Cardiac muscle cell (in vitro differentiated cells and primary cell): ENCODE results near the gene CCDC85A. TPM values are rescaled to one million over a fixed set of nuclear protein-coding genes. Genes with fewer than 3 reads are reported as not detected.

Experiments
- DNase-seq, 2 donors: peaks; one replicate each; pipeline versions ENCODE4 v3.0.0 to v3.0.0-alpha.2; 2010 to 2017; ENCODE audit warnings: low read depth in 1 of 2, low spot score in 1 of 2
- H3K27ac ChIP-seq: fragments of 200-600 bp; sonication (generic); 2 replicates; pipeline ENCODE4 v1.5.1; 2016
- H3K27me3 ChIP-seq: fragments of 200-600 bp; sonication (generic); 2 replicates; pipeline ENCODE4 v1.6.0; 2016; ENCODE audit warnings: control low read depth
- H3K36me3 ChIP-seq: fragments of 200-600 bp; sonication (generic); 2 replicates; pipeline ENCODE4 v1.5.1; 2016; ENCODE audit warnings: control low read depth
- H3K4me1 ChIP-seq: fragments of 200-600 bp; sonication (generic); 2 replicates; pipeline ENCODE4 v1.8.1; 2017; ENCODE audit warnings: low read depth, mild to moderate bottlenecking, mixed run types
- H3K4me3 ChIP-seq: fragments of 200-600 bp; sonication (generic); 2 replicates; pipeline ENCODE4 v1.5.1; 2016; ENCODE audit warnings: mild to moderate bottlenecking
- H3K9me3 ChIP-seq: fragments of 200-600 bp; sonication (generic); 2 replicates; pipeline ENCODE4 v1.5.1; 2017; ENCODE audit warnings: low read depth, mild to moderate bottlenecking, control low read depth
- polyA plus RNA-seq: library from polyadenylated mRNA; unstranded; fragments of >200 nt; fragmentation: Nextera tagmentation; extraction: Ambion mirVana; gene quantifications from 2 replicates; pipeline ENCODE4 v1.2.1, GENCODE V29; 2016
- total RNA-seq: library from RNA; depleted of rRNA; stranded (reverse); fragments of >200 nt; gene quantifications from 2 replicates; pipeline ENCODE4 v1.2.3, GENCODE V29; 2016
- TF ChIP-seq, protein P1 (sequence below): IDR thresholded peaks from 2 replicates; pipeline ENCODE4 v1.5.1; 2012; ENCODE audit warnings: low read depth, mild to moderate bottlenecking, low read length

The CCDC85A gene
- total and polyA plus RNA-seq, 2 experiments from 2014 or later = 3.9 to 8.1 TPM

- Histone ChIP-seq H3K36me3 (no peaks in the 10 kb centered on the region), H3K4me3 (no peak overlapping the region), H3K4me1 (no peaks in the 10 kb centered on the region), H3K27ac (no peak overlapping the region), H3K27me3 (no peaks in the 10 kb centered on the region), H3K9me3 (no peaks in the 10 kb centered on the region)
- DNase-seq = no peak
- TF ChIP-seq, protein P1, sequence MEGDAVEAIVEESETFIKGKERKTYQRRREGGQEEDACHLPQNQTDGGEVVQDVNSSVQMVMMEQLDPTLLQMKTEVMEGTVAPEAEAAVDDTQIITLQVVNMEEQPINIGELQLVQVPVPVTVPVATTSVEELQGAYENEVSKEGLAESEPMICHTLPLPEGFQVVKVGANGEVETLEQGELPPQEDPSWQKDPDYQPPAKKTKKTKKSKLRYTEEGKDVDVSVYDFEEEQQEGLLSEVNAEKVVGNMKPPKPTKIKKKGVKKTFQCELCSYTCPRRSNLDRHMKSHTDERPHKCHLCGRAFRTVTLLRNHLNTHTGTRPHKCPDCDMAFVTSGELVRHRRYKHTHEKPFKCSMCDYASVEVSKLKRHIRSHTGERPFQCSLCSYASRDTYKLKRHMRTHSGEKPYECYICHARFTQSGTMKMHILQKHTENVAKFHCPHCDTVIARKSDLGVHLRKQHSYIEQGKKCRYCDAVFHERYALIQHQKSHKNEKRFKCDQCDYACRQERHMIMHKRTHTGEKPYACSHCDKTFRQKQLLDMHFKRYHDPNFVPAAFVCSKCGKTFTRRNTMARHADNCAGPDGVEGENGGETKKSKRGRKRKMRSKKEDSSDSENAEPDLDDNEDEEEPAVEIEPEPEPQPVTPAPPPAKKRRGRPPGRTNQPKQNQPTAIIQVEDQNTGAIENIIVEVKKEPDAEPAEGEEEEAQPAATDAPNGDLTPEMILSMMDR = no peak
These were observed 188.4 kb downstream of the CCDC85A start for GRCh38 chr2:56372071-56372656.

DNA sequence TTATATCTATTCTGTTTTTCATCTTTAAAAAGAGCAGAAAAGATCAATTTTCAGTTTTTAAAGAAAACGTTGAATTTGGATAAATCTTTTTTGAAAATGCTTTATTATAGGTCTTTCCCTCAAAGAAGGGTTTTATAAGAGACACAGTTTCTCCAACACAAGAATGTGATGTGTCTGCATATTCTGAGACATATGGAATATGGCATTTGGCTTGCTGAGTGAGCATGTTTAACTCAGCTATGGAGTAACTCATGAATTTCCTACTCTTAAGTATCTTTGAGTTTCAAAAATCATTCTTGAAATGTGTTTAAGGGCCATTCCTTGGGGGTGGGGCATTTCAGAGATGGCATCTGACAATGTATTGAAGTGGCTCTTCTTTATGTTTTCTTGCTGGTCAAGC is 191.5 kb downstream of the CCDC85A start:
- H3K27ac ChIP-seq = no peak overlapping the region
- no peak for DNase-seq

DNA sequence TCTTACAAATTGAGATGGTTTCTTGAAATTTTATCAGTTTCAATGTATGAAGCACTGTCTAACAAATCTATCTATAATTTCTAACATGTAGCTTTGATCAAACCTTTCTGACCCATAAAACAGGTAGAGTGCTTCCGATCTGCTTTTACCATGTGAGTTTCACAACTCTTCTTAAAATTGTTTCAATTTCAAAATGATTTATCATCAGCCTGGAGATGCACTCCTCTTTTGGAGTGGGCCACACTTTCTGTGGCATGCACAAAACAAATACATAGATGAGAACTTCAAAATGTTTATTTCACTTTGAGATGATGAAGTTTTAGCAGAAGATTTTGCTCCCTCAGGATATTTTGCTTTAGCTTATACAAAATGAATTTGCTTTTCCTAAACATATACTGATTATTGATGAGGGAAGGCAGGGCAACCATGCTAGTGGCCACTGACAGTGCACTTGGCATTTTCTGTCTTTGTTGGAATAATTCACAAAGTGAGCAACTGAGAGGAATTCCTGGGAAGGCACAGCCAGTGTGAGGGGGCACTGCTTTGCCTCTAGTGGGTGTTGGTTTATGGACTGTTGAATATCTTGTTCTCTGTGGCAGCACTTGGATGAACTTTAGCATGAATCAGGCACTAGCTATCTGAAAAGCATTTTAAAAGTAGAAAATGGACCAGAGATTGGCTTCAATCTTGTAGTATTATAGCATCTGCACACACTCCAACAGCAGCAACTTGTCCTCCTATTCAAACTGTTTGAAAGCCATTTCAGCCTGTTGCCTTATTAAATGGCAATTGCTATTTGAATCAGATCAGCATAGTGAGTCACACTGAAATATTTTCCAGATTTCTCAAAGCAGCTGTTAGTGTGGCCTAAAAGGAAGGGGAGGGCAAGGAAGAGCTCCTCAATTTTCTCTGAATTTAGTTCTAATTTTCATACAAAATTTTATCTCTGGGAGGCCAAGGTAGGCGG is 193.2 kb downstream of the CCDC85A start:
- H3K4me1 ChIP-seq = no peaks in the 10 kb centered on the region
- no peaks in the 10 kb centered on the region for H3K36me3 ChIP-seq
- no peak for DNase-seq
- TF ChIP-seq, protein P1 = no peak
- H3K9me3 ChIP-seq = no peaks in the 10 kb centered on the region
- H3K27ac ChIP-seq = no peak overlapping the region
- no peak overlapping the region for H3K4me3 ChIP-seq
- H3K27me3 ChIP-seq = no peaks in the 10 kb centered on the region

More for the DNA sequence above, 191.5 kb downstream of the CCDC85A start:
- no peaks in the 10 kb centered on the region for H3K36me3 ChIP-seq
- H3K27me3 ChIP-seq = no peaks in the 10 kb centered on the region
- H3K4me1 ChIP-seq = no peaks in the 10 kb centered on the region
- no peak overlapping the region for H3K4me3 ChIP-seq
- TF ChIP-seq, protein P1 = no peak
- H3K9me3 ChIP-seq = no peaks in the 10 kb centered on the region

DNA sequence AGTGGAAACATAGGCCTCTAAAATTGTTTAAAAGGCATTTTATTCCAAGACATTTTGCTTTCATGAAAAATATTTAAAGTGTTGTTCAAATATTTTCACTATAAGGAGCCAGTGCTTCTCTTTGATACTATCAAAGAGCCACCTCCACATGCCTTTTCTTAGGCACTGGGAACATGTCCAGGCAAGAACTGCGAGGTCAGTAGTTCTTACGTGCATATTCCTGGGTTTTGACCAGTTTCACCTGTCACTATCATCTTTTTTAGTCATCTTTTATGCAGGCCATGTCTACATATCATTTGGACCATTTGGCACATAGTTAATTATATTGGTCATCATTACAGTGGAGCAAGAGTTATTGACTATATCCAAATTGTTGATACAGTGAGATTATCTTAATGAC is 195.3 kb downstream of the CCDC85A start:
- H3K36me3 ChIP-seq = no peaks in the 10 kb centered on the region
- no peak overlapping the region for H3K4me3 ChIP-seq
- H3K27ac ChIP-seq = no peak overlapping the region
- DNase-seq = no peak
- TF ChIP-seq, protein P1 = no peak
- no peaks in the 10 kb centered on the region for H3K4me1 ChIP-seq
- no peaks in the 10 kb centered on the region for H3K27me3 ChIP-seq
- no peaks in the 10 kb centered on the region for H3K9me3 ChIP-seq

- Histone ChIP-seq H3K4me1 (no peaks in the 10 kb centered on the region), H3K4me3 (no peak overlapping the region), H3K36me3 (no peaks in the 10 kb centered on the region), H3K9me3 (no peaks in the 10 kb centered on the region), H3K27me3 (no peaks in the 10 kb centered on the region), H3K27ac (no peak overlapping the region)
- TF ChIP-seq, protein P1 = no peak
- no peak for DNase-seq
These were observed 197.1 kb downstream of the CCDC85A start for GRCh38 chr2:56380861-56381260.
